DMS114 treated with DMSO at 0.1 percent for 48 hours (cell line): ENCODE measurements around the gene TMEM92.
"Not testable (repeated sequence)": the region's sequence is repeated elsewhere in the genome, so short reads cannot be mapped to it uniquely, and the experiment has no call there.

Experiments used
- DNase-seq: peaks from one replicate; lab custom pipeline; 2025; ENCODE audit not compliant: unreplicated experiment; lab: John Stamatoyannopoulos, UW

Gene TMEM92

DNA sequence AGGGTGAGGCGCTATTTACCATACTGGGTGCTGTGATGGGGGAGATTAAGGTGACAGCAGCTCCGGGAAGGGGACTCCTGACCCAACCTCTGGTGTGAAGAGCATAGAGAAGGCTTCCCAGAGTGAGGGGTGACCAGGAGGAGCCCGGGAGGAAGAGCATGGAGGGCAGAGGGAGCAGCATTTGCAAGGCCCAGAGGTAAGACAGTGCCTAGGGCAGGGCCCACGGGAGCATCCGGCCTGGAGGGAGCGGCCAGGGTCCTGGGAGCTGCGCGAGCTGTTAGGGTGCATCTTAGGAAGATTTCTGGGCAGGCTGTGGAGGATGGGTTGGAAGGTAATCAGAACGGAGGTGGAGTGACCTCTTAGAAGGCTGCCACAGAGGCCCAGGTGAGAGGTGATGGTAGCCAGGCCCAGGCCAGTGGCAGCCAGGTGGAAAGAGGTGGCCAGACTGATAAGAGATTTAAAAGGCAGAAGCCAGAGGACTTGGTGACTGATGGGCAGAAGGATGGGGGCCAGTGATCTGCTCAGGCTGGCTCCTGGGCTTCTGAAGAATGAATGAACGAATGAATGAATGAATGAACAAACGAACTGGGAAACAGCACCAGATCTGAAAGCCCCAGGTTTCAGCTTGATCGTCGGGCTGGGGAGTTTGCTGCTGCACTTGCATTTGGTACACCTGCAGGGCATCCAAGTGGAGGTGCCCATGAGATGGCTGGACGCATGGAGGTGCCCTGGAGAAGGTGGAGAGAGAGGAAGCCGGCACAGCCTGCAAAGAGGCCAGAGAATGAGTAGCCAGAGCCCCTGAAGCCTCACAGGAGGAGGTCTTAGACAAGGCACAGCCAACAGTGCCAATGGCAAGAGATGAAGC lies 13.0 kb upstream of the TMEM92 start:
- DNase-seq, result no peak

DNA sequence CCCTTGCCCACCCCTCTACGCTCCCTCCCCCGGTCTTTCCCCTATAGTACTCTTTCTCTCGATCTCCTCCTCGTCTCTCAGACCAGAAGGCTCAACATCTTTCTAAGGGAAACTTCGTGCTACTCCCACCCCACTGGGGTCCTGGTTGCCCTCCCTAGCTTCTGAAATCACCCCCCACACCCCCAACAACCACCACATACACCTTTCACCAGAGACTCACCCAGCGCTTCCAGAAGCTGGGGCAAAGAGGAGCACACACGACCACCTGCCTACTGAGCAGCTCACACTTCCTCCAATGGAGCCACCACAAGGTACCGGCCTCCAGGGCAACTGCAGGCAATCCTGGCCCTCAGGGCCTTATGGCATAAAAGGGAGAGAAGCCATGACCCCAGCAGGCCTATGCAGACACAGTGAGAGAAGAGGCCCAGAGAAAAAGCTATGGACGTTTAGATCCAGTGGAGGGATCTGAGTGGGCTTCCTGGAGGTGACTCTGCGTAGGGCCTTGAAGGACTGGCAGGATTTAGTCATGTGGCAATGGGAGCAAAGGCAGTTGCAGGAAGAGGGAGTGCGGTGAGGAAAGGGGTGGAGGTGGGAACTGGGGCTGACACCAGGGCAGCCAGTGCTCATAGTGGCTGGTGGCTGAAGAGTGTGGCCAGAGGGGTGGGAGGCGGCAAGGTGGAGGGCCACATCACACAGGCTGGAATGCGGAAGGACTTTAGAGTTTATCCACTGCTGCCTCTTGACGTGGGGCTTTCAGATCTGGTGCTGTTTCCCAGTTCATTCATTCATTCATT lies 12.1 kb upstream of the TMEM92 start:
- DNase-seq, result no peak

DNA sequence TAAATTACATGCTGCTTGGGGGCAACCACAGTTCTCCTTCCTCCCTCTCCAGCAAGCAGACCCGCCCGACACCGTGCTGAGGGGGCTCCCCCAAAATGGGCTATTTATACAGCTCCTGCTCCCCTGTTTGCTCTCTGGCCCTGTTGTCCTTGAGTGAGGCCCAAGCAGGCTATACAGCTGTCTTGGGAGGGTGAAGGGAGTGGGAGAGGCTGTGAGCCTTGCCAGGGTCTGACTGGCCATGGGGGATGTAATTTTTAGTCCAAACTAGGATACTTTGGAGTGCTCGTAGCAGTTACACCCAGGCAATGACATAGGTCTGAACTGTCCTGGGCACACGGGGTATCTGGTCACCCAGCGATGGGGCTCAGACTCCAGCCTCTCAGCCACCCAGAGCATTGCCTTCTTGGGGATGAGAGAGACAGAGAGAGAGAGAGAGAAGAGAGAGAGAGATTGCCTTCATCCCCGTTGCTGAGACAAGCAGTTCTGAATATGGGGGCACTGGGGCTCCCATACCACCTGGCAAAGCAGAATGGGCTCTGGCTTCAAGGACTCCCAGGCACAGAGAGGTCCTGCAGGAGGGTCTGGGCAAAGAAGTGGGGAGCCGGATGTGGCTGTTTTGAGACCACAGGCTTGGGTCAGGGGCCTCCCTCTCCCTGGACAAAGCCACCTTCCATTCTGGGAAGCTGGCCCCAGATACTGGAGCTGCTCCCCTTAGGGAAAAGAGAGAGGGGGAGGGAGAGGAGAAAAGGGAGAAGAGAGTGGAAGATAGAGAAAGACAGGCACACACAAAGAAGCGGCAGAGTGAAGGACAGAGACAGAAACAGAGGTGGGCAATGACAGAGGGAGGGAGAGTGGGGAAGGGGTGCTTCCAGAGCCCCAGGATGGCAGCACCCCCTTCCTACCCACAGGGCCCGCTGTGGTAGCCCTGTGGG lies 10.7 kb upstream of the TMEM92 start:
- DNase-seq, result no peak

DNA sequence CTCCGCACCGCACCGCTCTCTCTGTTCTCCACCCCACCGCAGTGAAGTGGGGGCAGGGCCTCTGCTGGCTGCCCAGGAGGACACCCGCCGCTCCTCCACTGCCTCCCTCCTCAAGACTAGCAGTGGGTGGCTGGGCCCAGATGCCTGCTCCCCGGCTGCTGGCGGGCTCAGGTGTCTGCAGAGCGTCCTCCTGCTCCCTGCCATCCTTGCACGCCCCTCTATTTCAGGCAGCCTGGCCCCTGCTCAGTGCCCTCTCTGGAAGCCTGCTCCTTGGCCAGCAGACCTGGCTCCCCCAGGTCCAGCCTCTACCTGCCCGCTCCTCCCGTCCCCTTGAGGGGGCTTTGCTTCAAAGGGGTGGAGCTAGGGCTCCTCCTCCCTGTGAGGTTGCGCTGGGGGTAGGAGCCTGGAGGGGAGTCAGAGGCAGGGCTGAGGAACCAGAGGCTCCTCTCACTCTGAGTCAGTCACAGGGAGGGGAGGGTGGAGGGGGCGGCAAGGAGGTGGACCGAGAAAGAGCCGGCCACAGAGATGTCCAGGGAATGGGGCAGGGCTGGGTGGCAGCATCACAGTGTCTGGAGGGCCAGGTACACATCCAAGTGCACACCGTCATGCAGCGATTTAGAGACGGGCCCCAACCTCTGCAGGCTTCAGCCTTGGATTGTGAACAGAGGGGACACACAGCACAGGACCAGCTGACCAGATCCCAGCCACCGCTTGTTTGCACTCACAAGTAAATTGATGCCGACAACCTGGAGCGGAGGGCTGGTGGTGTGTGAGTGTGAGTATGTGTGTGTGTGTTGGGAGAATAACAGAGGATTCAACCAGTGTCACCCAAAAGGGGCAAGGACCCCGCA lies 9.8 kb upstream of the TMEM92 start:
- no peak for DNase-seq

DNA sequence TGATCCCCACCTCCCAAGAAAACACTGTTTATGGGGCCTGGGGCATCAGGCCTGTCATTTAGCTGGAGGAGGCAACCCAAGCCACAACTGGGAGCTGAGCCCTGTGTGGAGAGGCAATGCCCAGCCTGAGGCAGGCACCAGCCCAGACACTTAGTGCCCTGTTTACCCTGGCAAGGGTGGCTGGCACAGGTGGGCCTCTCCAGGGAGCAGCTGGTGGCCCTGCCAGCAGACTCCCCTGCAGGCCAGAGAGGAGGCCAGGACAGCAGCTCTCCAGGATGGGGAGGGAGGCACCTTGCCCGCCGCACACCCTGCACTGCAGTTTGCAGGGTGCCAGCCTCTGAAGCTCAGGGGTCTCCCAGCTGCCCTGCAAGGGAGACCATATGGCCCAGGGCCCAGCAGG lies 9.1 kb upstream of the TMEM92 start:
- DNase-seq, result no peak

DNA sequence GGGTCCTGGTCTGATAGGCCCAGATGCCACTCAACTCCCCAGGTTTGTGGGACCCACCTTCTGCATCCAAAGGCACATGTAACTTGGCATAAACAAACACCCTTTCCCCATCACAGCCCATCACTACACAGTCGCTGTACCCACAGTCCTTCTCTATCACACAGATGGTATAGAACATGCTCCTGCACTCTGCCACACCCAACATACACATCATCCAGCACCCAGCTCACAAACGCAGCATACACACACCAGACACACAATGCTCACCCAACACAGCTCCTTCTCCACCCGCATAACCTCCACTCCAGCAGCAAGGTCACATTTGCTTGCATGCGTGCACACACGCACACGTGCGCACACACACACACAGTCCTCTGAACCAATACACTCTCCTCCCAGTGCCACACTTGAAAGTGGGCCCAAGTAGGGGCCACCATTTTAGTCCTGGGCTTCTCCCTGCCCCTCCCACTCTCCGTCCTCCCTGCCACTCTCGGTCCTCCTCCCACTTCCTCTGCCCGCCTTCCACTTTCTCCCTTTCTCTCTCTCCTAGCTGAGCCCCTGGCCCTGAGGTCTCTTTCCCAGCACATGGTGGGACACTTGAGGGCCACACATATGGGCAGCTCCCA lies 8.5 kb upstream of the TMEM92 start:
- no peak for DNase-seq

DNA sequence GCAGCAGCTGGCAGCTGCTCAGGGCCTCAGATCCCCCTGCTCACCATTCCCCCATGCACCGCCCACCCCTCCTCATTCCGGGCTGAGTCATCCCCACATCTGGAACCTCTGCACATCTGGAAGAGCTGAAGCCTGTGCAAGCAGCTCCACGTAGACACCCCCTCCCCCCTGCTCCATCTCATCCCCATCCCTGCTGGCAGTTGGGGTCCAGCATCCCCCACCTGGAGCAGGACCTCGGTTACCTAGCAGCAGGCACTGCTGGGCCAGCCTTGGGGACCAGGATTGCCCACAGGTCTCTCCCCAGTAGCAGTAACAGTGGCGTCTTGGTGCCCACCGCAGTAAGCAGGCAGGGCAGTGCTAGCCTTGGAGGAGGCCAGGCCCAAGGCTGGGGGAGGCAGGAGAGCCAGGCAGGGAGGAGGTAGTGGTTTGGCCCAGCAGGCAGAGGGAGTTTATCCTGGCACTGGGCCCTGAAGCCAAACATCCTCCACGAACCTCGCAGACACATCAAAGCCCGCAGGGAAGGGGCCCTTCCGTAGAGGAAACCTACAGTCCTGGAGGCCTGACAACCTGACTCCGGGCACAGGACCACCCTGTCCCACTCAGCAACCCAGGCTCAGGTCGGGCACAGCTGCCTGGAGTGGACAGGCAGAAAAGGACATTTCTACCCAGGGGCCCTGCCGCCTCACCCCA lies 7.7 kb upstream of the TMEM92 start:
- no peak for DNase-seq

DNA sequence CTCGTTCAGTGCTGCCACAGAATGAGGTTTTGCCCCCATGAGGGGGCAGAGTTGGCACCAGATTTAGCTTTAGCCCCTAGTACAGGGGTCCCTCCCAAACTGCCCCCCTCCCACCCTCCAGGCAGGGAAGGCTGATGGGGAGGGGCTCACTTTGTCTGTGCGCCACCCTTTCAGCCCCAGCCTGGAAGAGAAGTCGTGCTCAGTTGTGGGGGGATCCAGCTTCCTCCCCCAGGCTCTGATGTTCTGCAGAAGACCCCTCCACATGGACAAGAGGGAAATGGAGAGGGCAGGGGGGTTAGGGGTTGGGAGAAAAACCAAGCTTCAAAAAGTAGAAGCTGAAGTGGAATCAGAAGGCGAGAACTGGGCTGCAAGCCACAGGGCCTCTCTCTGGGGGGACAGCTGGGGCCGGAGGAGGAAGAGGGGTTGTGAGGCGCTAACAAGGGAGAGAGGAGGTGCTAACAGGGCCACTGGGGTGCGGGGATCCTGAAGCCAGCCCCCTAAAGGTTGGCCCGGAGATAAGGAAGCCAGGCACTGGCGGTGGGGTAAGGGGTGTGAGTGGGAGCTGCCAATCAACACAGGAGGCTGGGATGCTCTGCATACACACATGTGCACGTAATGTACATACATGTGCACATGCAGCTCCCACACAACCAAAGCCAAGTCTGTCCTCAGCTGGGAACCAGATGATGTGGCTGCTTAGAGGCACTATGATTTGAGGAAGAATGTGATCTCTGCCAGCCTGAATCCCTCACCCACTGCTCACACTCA lies 7.0 kb upstream of the TMEM92 start:
- no peak for DNase-seq

DNA sequence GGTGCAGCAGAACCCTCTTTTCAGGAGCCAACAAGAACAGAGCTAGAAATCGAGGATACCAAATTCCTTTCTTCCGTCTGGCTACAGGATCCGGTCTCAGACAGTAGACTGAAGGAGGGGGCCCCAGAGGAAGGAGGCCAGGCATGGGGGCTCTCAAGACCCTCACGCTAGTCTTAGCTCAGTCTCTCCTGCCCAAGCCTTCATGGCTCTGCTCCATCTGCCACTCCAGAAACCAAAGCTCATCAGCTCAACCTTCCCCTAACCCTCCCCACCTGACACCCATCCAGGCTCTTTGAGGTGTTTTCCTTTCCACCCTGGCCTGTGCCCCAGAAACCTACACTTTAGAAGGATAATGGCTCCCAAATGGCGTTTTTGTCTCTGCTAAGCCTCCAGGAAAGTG lies 6.2 kb upstream of the TMEM92 start:
- DNase-seq, result no peak

DNA sequence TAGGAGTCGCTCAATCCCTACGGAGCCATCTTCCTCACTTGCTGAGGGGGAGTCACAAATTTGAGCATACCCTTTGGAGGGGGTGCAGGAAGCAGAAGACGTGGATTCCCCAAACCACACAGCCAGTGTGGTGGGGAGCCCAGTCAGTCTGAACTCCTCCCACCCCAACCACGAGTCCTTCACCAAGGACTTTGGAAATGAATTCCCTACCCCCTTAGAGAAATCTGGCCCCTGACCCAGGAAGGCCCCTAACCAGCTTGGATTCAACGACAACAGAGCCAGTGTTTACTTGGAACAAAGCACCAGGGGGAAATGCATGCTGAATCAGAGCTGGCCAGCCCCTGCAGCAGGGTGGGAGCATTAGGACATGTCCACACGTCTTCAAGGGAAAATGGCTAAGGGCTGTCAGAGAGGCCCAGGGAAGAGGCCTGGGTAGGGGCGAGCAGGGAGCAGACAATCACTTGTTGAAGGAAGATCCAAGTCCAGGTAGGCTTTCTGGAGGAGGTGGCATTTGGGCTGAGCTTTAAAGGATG lies 5.5 kb upstream of the TMEM92 start:
- no peak for DNase-seq

DNA sequence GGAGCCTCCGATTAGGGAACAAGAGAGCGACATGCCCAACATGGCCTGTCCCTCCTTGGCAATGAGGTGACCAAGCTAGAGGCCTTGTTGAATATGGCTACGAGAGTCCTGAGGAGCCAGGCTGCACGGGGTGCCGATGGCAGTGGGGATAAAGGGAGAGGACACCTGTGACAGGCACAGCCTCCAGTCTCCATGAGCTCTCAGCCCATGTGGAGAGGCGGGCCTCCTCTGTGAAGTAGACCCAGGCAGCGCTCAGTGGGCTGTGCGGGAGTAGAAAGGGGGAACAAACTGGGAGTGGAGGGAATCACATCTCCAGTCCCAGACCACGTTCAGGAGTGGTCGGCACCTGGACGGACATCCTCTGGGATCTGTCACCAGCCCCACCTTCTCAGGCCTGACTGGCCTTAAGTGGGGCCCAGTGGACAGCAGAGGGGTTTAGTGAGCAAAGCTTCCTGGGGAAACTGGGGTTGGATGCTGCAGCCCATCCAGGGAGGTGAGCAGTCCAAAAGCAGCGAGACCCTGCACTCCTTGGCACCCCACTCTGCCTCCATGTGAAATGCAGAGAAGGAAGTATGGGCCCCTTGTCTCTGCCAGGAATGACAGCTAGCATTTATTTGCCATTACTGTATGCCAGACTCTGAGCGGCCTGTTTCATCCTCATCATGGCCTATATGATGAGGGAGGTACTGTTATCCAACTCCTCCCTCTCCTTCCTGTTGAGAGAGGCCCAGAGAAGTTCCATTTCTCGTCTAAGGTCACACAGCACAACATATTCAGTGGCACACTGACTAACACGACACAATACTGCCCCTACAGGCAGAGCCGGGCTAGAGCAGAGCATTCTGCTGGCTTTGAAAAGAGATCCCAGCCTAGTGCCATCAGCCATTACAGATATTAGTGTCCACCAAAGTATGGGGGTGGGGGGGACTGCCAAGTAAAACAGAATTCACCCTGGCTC lies 4.5 kb upstream of the TMEM92 start:
- DNase-seq, result peak; percentile 28

DNA sequence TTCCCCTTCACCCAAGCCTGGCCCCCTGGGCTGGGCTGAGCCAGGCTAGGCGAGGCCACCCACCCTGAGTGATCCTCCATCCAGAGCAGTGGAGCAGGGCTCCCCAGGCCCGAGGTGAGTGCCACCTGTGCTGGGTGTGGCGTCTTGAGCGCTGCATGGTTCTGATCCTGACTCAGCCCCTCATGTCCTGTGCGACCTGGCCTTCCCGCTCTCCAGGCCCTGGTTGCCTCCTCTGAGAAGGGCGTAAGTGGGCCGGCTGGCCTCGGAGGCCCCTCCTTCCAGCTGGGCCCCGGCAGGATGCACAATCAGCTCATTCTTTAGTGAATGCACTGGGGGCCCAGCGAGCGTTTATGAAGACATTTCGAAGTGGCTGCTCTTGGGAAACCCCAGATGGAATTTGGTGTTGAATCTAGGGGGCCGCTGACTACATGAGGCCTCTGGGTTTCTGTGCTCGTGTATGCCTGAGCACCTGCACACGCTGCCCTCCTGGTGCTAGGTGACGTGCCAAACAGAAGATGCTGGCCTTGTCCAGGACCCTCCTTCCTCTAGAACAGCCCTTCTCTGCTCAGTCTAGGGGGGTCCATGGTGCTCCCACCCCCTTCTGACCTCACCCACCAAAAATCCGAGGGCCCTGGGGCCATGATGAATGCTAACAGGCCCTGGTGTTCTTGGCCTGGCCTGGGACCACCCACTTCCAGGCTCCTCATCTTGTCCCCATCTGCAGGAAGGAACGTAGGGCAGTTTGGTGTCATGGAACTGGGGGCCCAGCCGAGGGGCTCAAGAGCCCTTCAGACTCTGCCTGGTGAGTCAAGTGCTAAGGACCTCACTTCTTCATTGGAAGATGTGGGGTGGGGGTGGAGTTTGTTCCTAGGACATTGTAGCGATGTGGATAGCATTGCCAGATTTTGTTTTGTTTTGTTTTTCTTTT lies 3.6 kb upstream of the TMEM92 start:
- DNase-seq, result no peak

DNA sequence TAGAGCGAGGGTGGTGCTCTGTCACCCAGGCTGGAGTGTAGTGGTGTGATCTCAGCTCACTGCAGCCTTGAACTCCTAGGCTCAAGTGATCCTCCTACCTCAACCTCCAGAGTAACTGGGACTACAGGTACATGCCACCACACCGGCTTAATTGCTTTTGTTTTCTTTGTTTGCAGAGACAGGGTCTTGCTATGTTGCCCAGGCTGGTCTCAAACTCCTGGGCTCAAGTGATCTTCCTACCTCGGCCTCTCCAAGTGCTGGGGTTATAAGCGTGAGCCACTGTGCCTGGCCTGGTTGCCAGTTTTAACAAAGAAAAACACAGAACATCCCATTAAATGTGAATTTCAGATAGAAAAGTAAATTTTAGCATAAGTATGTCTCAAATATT lies 2.9 kb upstream of the TMEM92 start:
- not testable (repeated sequence) for DNase-seq

DNA sequence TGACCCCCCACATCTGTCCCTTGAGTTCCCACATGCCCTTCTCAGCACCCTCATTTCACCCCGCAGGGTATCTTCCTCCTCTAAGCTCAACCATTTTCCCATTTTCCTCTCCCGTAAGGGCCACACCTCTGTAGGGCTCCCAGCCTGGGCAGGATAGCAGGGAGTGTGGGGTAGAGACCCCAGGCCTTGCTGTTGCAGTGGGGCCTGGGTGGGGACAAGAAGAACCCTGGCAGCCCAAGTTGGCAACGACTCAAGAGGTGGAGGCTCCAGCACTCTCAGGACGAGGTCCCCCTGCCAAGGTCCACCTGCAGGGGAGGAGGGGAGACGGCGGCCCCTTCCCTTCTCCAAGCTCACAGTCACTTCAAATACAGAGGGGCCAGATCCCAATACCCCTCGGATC lies 2.0 kb upstream of the TMEM92 start:
- DNase-seq, result no peak

DNA sequence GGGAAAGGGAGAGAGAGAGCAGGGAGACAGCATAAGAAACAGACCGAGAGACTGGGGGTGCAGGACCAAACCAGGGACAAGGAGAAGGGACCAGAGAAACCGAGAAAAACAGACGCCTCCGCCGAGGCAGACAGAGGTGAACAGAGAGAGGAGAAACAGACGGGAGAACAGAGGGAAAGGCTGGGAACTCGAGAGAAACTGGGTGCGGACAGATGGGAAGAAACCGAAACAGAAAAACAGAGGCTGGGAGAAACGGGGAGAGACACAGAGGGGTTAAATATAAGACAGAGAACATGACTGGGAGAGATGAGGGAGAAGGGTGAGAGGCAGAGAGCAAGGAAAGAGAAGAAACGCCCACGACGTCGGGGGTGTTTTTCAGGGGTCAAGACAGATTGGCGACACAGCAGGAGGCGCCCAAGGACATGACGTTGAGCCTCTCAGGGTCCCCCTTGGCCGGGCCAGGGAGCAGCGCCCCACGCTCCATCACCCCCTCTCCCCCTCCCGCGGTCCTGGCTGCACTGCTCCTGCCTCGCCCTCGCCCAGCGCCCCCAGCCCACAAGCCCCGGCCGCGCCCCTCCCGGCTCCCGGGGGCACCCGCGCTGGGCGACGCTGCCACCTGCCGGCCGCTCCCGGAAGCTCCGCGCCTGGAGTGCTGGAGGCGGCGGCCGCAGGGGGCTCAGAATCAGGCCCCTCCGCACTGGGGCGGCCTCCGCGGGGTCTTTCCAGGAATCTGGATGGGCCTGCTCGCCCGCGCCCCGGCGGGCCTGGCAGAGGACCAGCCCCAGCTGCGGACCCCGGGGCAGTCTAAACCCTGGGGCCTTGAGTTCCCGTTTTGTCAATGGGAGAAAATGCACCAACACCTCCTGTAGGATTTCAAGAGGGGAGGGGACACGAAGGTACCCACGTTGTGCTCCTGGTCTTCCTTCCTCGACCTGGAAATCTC lies 1.3 kb upstream of the TMEM92 start:
- DNase-seq, result peak; percentile 16
